CD4-positive, alpha-beta T cell treated with Interleukin-12 subunit alpha and Interleukin-12 subunit beta, for 1 hour (primary cell): ENCODE measurements around the gene SYCE1.
"Not testable (repeated sequence)": the region's sequence is repeated elsewhere in the genome, so short reads cannot be mapped to it uniquely, and the experiment has no call there.

Experiments used
- DNase-seq: peaks from one replicate; pipeline ENCODE4 v3.0.0-alpha.2; 2020

Gene SYCE1, protein sequence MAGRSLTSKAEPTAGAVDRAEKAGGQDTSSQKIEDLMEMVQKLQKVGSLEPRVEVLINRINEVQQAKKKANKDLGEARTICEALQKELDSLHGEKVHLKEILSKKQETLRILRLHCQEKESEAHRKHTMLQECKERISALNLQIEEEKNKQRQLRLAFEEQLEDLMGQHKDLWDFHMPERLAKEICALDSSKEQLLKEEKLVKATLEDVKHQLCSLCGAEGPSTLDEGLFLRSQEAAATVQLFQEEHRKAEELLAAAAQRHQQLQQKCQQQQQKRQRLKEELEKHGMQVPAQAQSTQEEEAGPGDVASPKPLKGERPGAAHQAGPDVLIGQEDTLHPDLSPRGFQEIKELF

DNA sequence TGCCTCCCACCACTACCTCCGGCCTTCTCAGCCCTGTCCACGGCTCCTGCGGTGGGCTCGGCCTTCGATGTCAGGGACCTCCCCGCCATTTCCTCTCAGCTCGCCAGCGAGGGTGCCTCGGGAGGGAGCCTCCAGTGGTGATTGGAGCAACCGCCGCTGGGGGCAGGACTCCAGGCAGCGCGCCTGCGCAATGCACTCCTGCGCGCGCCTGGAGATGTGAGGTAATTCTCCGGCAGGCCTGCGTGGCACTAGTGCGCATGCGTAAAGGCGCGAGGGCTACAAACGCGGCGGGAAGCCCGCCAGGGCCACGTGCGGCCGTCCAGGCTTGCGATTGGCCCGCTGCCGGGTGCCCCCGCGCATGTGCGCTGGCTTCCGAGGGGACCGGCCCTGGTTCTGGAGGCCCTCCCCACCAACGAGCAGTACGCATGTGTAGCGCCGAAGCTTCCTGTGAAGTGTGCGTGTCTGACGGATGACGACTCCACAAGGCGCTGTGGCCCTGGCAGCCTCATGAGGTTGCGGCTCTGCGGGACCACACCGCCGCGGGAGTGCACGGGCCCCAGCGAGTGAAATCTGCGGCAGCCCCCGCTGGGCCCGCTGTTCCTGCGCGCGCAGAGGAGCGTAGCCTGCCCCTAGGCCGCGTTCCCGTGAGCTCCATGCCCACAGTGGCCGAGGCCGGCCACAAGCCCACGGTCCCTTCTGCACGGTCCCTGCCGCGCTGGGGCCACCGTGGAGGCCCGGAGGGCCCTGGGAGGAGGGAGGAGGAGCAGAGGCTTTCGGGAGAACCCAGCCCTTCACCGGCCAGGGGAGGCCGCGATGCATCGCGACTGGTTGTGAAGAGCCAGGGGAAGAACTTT, at the start of gene SYCE1:
TSS of gene SYCE1 (minus strand) at position 143 of the 854 bp plus-strand sequence. CDS start at position 89, 54 bp downstream.
- DNase-seq: no peak

DNA sequence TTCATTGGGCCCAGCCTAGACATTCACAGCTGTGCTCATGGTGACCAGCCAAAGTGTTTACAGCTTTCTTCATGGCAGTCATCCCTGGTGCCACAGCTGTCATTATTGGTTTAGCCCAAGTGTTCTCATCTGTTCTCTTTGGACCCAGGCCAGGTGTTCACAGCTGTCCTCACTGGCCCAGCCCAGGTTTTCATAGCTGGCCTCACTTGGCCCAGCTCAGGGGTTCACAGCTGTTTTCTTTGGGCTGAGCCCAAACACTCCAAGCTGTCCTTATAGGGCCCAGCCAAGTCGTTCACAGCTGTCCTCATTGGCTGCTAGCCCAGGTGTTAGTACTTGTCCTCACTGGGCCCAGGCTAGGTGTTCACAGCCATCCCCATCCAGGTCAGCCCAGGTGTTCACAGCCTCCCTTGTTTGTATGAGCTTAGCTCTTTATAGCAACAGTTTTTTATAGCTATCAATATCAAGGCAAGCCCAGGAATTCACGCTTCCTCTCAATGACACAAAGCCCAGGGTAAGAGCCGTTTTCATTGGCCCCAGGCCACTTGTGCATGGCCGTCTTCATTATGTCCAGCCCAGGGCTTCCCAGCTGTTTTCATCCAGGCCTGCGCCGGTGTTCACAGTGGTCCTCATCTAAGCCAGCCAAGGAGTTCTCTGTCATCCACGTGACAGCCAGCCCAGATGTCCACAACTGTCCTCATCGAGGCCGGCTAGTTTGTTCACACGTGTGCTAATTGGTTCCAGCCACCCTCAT, 49.6 kb upstream of the SYCE1 start:
- DNase-seq: no peak

DNA sequence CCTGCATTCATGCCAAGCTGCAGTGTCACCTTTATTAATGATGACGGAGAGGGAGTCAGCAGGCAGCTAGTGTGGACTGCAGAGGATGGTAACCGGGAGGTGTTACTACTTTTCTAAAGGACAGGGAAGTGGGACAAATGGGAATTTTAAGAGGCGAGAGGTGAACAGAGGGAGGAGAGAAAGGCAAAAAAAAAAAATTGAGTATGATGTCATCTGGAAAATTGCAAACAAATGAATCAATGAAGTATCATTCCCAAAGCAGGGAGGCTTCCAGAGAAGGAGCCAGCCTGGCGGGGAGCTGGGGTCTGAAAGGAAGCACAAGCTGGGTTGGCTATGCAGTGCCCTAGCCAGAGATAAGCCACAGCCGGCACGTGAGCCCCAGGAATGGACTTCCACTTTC, 48.3 kb upstream of the SYCE1 start:
- DNase-seq: no peak

DNA sequence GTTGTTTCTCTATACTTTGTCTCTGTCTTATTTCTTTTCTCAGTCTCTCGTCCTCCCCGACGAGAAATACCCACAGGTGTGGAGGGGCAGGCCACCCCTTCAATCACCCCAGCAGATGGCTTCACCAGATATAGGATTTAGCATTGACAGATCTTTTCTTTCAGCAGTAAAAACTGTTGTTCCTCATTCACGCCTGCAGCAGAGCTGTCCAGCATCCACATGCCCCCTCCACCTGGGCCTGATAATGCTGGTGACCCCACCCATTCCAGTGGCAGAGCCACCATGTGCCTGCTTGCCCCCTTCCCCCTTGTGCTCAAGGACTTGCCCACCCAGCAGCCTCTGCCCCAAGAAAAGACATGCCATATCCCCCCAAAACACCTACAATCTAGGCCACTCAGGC, 45.7 kb upstream of the SYCE1 start:
- no peak for DNase-seq

DNA sequence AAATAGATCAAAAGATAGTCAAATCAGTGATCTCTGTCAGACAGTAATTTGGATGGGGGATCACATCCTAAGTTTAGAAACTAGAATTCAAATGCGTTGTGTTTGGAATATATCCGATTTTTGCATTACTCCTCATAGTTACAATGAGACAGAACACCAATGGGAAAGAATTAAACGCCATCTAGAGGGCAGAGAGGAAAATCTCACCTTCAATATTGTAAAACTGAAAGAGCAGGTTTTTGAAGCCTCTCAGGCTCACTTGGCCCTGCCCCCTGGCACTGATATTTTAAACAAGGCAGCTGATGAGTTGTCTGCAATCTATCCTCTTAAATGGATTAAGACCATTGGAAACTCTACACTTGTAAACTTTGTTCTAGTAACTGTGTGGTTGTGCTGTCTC, 43.5 kb upstream of the SYCE1 start:
- DNase-seq: no peak

DNA sequence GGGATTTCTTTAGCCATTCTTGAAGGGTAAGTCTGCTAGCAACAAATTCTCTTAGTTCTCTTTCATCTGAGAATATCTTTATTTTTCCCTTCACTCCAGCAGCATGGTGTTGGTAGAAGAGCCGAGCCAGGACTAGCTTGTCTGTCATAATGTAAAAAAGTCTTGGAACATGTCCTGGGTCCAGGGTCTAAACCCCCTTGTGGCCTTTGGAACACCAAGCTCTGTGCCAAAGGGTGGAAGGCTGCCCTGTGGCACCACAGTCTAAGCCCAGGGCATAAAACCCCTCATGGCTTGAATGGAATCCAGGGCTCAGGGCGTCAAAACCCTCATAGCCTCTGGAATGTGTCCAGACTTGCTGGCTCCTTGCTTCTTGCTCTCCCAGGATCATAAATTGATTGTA, 38.1 kb upstream of the SYCE1 start:
- not testable (repeated sequence) for DNase-seq

DNA sequence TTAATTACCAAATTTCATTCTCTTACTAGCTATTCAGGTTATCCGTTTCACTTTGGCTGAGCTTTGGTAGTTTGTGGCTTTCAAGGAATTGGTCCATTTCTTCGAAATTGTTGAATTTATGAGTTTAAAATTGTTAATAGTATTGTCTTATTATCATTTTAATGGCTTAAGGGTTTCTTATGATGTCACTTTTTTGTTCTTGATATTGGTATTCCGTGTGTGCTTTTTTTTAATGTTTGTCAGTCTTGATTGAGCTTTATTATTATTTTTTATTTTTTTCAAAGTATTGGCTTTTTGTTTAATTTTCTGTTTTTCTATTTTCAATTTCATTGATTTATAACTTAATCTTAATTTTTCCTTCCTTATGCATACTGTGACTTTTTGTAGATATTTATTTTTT, 35.3 kb upstream of the SYCE1 start:
- no peak for DNase-seq

DNA sequence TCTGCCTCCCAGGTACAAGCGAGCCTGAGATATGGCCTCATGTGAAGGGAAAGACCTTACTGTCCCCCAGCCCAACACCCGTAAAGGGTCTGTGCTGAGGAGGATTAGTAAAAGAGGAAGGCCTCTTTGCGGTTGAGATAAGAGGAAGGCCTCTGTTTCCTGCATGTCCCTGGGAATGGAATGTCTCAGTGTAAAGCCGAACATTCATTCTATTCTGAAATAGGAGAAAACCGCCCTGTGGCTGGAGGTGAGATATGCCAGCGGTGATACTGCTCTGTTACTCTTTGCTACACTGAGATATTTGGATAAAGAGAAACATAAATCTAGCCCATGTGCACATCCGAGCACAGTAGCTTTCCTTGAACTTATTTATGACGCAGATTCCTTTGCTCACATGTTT, 34.5 kb upstream of the SYCE1 start:
- DNase-seq: not testable (repeated sequence)

DNA sequence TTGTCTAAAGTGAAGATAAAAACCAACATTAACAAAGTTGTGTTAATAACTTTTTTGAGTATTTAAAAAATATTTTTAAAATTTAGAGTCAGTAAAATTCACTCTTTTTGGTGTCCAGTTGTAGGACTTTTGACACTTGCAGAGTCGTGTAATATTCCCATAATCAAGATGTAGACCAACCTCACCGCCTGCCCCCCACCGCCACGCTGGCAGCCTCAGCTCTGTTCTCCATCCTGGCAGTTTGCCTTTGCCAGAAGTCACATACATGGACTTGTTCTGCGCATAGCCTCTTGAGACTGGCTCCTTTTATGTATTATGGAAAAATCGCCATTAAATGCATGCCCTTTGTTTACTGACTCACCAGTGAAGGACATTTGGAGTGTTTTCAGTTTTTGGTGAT, 27.3 kb upstream of the SYCE1 start:
- DNase-seq: no peak

DNA sequence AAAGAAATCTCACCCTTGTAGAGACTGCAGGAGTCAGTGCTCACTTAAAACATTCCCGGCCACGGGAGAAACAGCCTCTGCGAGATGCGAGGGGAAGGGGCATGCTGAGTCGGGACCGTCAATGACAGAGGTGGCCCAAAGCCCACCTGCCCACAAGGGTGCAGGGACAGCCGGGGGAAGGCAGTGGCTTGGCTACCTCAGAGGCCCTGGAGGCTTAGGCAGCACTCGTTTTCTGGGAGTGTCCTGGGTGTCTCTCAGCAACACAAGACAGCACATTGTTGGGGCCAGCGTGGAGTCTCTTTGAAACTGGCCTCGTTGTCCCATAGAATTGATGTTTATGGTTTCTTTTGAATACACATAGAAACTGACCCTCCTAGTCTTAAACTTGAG, 25.6 kb upstream of the SYCE1 start:
- no peak for DNase-seq

DNA sequence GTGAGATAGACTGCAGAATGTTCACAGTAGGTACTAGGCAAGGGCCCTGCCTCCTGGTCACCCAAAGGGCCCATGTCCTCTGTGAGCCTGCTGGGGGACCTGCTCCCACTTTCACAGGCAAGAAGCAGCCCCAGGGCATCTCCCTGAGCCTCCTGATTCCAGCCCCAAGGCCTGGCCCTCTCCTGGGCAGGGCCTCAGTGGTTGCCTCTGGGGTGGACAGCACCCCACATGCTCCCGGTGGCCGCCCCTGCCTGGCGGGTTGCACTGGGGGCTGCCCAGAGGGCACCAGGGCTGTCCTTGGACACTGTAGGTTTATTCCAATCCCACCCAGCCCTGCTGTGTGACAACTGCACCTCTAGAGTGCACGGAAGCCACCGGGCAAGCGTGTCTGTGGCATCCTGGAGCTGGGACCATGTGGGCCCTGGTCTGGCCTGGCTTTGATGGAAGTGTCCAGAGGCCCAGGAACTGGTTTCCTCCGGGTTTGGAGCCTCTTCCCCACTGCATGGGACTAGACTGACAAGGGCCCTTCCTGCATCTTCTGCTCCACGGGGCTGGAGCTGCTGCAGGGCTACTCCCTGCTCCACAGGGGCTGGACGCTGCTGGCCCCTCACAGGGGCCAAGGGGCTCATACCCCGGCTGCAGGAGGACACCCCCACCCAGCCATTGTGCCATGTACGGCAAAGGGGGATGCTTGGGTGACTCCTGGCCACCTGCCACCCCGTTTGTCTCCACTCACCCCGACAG, 25.0 kb upstream of the SYCE1 start:
- no peak for DNase-seq

DNA sequence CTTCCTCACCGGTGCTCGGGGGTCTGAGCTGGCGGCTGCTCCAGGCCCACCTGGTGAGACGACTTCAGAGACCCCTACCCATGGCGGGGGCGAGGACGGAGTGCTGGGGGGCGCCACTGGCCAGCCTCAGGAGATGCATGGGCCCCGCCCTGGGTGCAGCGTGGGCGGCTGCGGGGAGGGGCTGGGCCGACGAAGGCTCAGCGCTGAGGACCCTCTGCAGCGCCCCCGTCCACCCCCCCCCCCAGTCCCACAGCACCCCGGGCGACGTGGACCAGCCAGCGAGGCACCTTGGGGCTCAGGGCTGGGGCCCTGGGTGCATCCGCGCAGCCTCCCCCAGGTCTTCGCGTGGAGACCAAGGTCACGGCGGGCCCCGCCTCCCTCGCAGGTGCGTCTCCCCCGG, 11.7 kb upstream of the SYCE1 start:
- DNase-seq: not testable (repeated sequence)

DNA sequence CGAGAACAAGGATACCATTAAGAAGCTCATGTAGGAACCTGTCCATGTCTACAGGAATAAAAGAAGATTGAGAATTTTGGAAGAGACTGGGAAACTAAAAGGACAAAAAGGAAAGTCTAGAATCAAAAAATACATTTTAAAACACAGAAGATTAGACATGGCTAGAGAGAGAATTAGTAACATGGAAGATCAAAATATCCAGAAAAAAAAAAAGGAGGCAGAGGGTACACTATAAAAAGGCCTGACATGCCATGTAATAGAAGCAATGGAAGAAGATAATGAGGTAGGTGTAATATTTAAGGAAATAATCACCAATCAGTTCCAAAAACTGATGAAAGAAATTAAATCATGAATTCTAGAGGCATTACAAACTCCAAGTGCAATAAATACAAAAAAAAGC, 8.1 kb upstream of the SYCE1 start:
- DNase-seq: not testable (repeated sequence)

DNA sequence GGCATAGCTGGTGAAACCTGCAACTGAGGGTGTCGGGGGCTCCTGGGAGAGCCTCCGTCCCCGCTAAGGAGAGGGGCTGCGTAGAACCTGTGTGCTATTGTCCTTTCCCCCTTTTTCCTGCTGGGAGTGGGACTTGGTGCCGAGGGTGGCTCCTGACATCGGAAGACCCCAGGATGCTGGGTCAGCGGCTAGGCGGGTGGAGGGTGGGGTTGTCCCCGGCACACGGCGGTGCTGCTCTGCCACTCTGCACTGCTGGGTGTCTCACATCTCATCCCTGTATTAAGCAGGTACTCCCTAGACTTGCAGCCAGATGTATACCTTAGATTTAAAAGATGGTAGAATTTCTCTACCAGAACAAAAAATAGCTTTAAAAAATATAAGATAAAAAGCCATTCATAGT, 6.7 kb upstream of the SYCE1 start:
- not testable (repeated sequence) for DNase-seq

DNA sequence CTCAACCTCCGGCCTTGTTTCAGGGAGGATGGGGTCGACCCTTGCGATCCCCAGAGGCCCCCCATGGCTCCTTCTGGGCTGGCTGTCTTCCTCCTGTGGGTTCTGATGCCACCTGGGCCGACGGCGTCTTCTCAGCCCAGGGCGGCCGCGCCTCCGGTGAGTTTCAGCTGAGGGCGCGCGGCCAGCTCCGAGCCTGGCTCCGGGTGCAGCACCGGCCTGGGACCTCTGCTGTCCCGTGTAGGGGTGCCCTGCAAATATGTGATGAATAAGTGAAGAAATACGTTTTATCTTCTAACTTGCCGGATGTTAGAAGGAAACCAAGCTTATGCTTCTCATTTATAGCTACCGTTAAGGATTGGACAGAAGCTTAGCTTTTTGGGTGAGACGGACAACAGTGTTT, 4.4 kb upstream of the SYCE1 start:
- not testable (repeated sequence) for DNase-seq

DNA sequence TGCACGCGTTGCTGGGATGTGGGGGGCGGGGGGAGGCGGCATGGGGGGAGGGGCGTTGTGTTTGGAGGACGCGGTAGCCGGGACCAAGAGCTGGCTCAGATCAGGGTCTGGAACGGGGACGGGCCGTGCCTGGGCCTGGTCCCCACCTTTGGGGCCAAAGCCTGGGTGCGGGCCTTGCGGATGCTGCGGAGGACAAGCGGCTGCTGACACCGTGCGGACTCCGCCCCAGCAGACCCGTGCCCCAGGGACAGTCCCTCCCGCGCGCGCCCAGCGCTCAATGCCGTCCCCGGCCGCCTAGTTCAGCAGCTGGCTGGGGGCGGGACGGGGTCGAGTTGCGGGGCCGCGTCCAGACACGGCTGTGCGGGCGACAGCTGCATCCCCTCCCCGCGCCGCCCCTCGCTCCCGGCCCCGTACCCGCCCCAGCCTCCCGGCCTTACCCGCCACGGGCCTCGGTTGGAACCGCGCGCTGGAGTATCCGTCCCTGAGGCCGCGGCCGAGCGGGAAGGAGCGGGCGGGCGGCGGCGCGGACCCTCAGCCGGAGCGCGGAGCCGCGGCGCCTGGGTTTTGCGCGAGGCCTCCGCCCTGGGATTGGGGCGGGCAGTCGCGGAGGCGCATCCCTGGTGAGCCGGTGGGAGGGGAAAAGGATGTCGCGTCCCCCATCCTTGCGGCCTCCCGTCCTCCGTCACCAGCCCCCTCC, 3.6 kb upstream of the SYCE1 start:
- not testable (repeated sequence) for DNase-seq

DNA sequence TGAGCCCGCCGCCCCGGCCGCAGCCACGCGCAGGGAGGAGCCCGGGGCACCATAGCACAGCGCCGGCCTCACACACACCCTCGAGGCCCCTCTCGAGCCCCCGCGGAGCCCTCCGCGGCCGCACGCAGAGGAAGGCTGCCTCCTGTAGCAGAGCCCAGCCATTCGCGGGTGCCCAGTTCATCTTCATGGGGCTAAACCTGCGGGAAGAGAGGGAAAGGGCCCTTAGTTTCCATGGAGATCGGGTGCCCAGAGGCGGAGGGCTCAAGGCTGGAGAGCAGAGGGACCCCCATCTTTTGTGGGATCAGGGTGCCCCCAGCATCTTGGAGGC, 2.9 kb upstream of the SYCE1 start:
- DNase-seq: no peak

DNA sequence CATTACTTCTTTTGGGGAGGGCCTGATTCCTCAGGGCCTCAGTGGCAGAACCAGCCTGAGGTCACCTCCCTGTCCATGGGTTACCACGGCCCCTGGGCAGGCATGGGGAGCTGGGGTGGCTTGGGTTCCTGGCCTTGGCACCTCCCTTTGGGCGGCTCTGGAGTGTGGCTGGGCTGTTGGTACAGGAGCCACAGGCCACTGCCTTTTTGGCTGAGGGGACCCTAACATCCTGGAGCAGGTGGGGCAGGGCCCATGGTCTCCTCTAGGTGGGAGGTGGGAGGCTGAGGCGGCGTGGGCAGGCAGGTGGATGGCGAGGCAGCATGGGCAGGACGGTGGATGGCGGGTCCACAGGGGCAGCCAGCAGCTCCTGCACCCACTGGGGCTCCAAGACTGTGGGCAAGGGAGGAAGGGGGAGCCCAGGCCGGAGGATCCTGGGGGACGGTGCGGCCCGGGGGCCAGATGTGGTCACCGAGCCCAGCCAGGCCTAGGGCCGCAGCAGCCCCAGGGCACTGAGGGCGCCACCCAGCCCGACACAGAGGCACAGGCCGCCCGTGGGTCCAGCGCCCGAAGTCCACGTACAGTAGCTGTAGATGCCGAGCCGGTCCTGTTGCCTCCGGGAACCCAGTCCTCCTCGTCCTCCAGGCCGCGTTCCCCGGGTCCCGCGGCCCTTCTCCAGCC, 2.4 kb upstream of the SYCE1 start:
- no peak for DNase-seq

DNA sequence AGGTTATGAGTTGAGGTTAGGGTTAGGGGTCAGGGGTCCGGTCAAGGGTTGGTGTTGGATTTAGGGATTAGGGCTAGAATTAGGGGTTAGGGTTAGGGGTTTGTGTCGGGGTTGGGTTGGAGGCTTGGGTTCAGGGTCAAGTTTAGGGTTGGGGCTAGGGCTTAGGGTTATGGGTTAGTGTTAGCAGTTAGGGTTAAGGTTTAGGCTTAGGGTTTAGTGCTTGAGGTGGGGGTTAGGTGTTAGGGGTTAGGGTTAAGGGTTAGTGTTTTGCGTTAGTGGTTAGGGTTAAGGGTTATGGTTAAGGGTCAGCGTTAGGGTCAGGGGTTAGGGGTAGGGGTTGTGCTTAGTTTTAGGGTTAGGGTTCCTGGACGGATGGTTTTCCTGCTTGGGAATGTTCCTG, 1.7 kb upstream of the SYCE1 start:
- DNase-seq: no peak

DNA sequence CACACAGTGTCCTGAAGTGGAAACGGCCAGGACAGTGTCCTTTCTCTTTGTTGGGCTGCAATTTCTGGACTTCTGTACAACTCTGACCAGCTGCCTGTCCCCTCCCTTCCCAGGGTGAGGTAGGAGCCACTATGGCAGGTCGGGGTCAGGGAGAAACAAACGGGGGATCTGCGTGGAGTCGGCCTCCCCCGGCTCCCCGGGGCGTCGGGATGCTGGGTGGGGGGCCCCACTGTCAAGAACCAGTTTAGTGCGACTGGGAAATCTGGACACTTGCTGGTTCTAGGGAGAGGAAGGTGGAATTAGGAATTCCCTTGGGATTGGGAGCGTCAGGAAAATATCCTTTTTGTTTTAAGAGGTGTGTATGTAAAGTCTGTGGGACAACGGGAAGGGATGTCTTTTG, 567 bp downstream of the SYCE1 start:
- no peak for DNase-seq

DNA sequence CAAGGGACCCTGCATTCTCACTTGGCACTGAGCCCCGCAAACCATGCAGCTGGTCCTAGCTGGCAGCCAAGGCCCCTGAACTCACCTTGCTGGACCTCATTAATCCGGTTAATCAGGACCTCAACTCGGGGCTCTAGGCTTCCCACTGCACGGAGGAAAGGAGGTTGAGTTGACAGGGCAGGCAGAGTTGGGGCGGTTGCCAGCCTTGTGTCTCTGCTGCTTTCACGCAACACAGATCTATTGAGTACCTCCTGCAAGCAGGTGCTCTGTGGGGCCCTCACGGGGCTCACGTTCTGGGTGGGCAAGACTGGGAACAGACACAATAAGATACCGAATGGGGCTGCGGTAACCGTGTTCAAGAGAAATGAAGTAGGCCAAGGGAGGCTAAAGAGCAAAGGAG, 6.2 kb downstream of the SYCE1 start:
- DNase-seq: no peak

DNA sequence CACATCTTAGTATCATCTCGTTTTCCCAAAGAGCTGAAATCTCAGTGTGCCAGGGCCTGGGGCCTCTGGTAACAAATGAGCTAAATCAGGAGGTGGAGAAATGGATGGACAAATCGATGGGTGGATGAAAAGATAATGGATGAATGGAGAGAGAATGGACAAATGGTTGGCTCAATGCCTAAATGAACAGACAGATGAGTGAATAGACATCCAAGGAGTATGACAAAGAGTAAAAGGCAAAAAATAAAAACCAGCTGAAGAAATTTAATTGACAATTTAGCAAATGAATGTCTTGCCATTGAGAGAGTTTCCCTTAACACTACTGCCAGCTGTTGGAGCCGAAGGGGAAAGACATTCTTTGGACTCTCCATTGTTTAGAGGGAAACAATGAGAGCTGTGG, 8.0 kb downstream of the SYCE1 start:
- no peak for DNase-seq
